Measurements from ENCODE around the gene ITCH.
"Not testable (repeated sequence)": the region's sequence is repeated elsewhere in the genome, so short reads cannot be mapped to it uniquely, and the experiment has no call there.

Gene ITCH

GRCh38 chr20:34472246-34472925 lies 109.3 kb downstream of the ITCH start:
- no peak for FAIRE-seq

GRCh38 chr20:34473262-34473883 lies 110.3 kb downstream of the ITCH start:
- FAIRE-seq = peak; percentile 46

- FAIRE-seq = no peak
These were observed 113.1 kb downstream of the ITCH start for GRCh38 chr20:34475979-34476736.

- FAIRE-seq = no peak
These were observed 116.6 kb downstream of the ITCH start for GRCh38 chr20:34479627-34480026.

- not testable (repeated sequence) for FAIRE-seq
These were observed 119.1 kb downstream of the ITCH start for GRCh38 chr20:34482154-34482553.

- FAIRE-seq = not testable (repeated sequence)
These were observed 120.6 kb downstream of the ITCH start for GRCh38 chr20:34483585-34484220.

GRCh38 chr20:34485068-34485634 lies 122.1 kb downstream of the ITCH start:
- FAIRE-seq = no peak

GRCh38 chr20:34491226-34491931 lies 128.3 kb downstream of the ITCH start:
- peak; percentile 15 for FAIRE-seq

GRCh38 chr20:34491932-34492509 lies 128.9 kb downstream of the ITCH start:
- FAIRE-seq = no peak

- no peak for FAIRE-seq
These were observed 130.6 kb downstream of the ITCH start for GRCh38 chr20:34493646-34494045.

GRCh38 chr20:34495307-34495706 lies 132.2 kb downstream of the ITCH start:
- FAIRE-seq = no peak

- no peak for FAIRE-seq
These were observed 132.8 kb downstream of the ITCH start for GRCh38 chr20:34495916-34496315.

- FAIRE-seq = not testable (repeated sequence)
These were observed 134.5 kb downstream of the ITCH start for GRCh38 chr20:34497596-34497995.

GRCh38 chr20:34500823-34501222 lies 137.8 kb downstream of the ITCH start:
- FAIRE-seq = no peak

- FAIRE-seq = no peak
These were observed 143.4 kb downstream of the ITCH start for GRCh38 chr20:34506480-34506879.

- FAIRE-seq = no peak
These were observed 144.8 kb downstream of the ITCH start for GRCh38 chr20:34507702-34508413.

GRCh38 chr20:34510575-34510974 lies 147.5 kb downstream of the ITCH start:
- no peak for FAIRE-seq

- no peak for FAIRE-seq
These were observed 148.8 kb downstream of the ITCH start for GRCh38 chr20:34511891-34512265.

GRCh38 chr20:34512266-34512954 lies 149.3 kb downstream of the ITCH start:
- no peak for FAIRE-seq

- FAIRE-seq = no peak
These were observed 149.9 kb downstream of the ITCH start for GRCh38 chr20:34512955-34513419.

- FAIRE-seq = not testable (repeated sequence)
These were observed 151.0 kb downstream of the ITCH start for GRCh38 chr20:34514034-34514433.
